SK-N-SH (cell line): Measurements from ENCODE around the gene BRD1. TPM values are rescaled to one million over a fixed set of nuclear protein-coding genes. Genes with fewer than 3 reads are reported as not detected.

Experiments used
- CTCF ChIA-PET: fragments of 300-600, 350-600 bp; formaldehyde crosslinking; extraction: SDS; loops from one replicate; lab custom pipeline; 2021; lab: Yijun Ruan, JAX
- POLR2A ChIA-PET: fragments of 350-600 bp; sonication (Branson Sonifier 250); formaldehyde crosslinking; extraction: SDS; loops from one replicate; lab custom pipeline; 2020; ENCODE audit warnings: antibody characterized with exemption, inconsistent platforms; lab: Yijun Ruan, JAX
- DNase-seq: peaks from one replicate; pipeline ENCODE4 v3.0.0; 2012
- H2AFZ ChIP-seq: fragments of 200-600 bp; sonication (generic); 2 replicates; pipeline ENCODE4 v1.8.1; 2016; ENCODE audit warnings: antibody characterized with exemption, mild to moderate bottlenecking, low read depth
- H3F3A ChIP-seq: fragments of 200-600 bp; sonication (generic); replicated peaks from 2 replicates; pipeline ENCODE3; 2016; ENCODE audit warnings: antibody characterized with exemption, mild to moderate bottlenecking; ENCODE audit not compliant: insufficient read depth
- H3K27ac ChIP-seq, 2 experiments: fragments of 200-500 bp in 1 of 2; fragments of 200-600 bp in 1 of 2; sonication (Bioruptor generic) in 1 of 2; sonication (generic), shearing (Covaris generic) in 1 of 2; 2 replicates each; pipeline versions ENCODE4 v1.5.1 to v1.6.1; 2014 to 2016; ENCODE audit warnings: low read depth in 2 of 2, inconsistent platforms in 1 of 2, low read length in 1 of 2, mild to moderate bottlenecking in 1 of 2, mixed read lengths in 1 of 2
- H3K27me3 ChIP-seq: fragments of 200-600 bp; sonication (generic), shearing (Covaris generic); 2 replicates; pipeline ENCODE4 v1.6.1; 2016; ENCODE audit warnings: mixed run types; ENCODE audit not compliant: insufficient read depth
- H3K36me3 ChIP-seq, 2 experiments: fragments of 200-500 bp in 1 of 2; fragments of 200-600 bp in 1 of 2; sonication (Bioruptor generic) in 1 of 2; sonication (generic) in 1 of 2; replicated peaks in 1 of 2; 2 replicates each; pipeline versions ENCODE3 to v1.5.1; 2014 to 2016; ENCODE audit warnings: low read length in 1 of 2, mild to moderate bottlenecking in 1 of 2; ENCODE audit not compliant: insufficient read depth in 2 of 2, control insufficient read depth in 1 of 2
- H3K4me1 ChIP-seq, 2 experiments: fragments of 200-500 bp in 1 of 2; fragments of 200-600 bp in 1 of 2; sonication (Bioruptor generic) in 1 of 2; sonication (generic), shearing (Covaris generic) in 1 of 2; 2 replicates each; pipeline versions ENCODE4 v1.5.1 to v1.6.1; 2014 to 2016; ENCODE audit warnings: low read depth in 1 of 2, low read length in 1 of 2, mixed run types in 1 of 2; ENCODE audit not compliant: insufficient read depth in 2 of 2, control insufficient read depth in 1 of 2
- H3K4me2 ChIP-seq: fragments of 200-600 bp; sonication (generic), shearing (Covaris generic); 2 replicates; pipeline ENCODE4 v1.6.1; 2017; ENCODE audit warnings: mixed run types
- H3K4me3 ChIP-seq, 2 experiments: fragments of 200-500 bp in 1 of 2; fragments of 200-600 bp in 1 of 2; sonication (Bioruptor generic) in 1 of 2; sonication (generic), shearing (Covaris generic) in 1 of 2; 2 replicates each; pipeline versions ENCODE4 v1.5.1 to v1.8.1; 2014 to 2016; ENCODE audit warnings: low read depth in 2 of 2, inconsistent platforms in 1 of 2, low read length in 1 of 2, mild to moderate bottlenecking in 1 of 2, mixed read lengths in 1 of 2, moderate library complexity in 1 of 2
- H3K79me2 ChIP-seq: fragments of 200-600 bp; sonication (generic); 2 replicates; pipeline ENCODE4 v1.8.1; 2017; ENCODE audit warnings: mild to moderate bottlenecking; ENCODE audit not compliant: insufficient read depth
- H3K9ac ChIP-seq: fragments of 200-600 bp; sonication (generic); 2 replicates; pipeline ENCODE4 v1.6.1; 2017; ENCODE audit warnings: mixed run types
- H3K9me2 ChIP-seq: fragments of 200-600 bp; sonication (generic); 2 replicates; pipeline ENCODE4 v1.6.1; 2017; ENCODE audit warnings: mixed run types
- H3K9me3 ChIP-seq: fragments of 200-600 bp; sonication (generic); 2 replicates; pipeline ENCODE4 v1.6.1; 2017; ENCODE audit warnings: mixed run types, mild to moderate bottlenecking, moderate library complexity
- H4K20me1 ChIP-seq: fragments of 200-600 bp; sonication (generic); 2 replicates; pipeline ENCODE4 v1.6.1; 2017; ENCODE audit warnings: mild to moderate bottlenecking, mixed run types; ENCODE audit not compliant: insufficient read depth
- CHD2 ChIP-seq: fragments of 150-350 bp; IDR thresholded peaks from 2 replicates; pipeline ENCODE4 v1.6.1; 2018; ENCODE audit warnings: low read length; ENCODE audit not compliant: partially characterized antibody
- FOSL2 ChIP-seq: IDR thresholded peaks from 2 replicates; pipeline ENCODE4 v1.4.0; 2012; ENCODE audit warnings: low read depth, mild to moderate bottlenecking, moderate library complexity, borderline replicate concordance
- GABPA ChIP-seq: IDR thresholded peaks from 2 replicates; pipeline ENCODE4 v1.4.0; 2012; ENCODE audit warnings: low read depth, mild to moderate bottlenecking
- GATA2 ChIP-seq: sonication (generic); formaldehyde crosslinking; IDR thresholded peaks from 2 replicates; pipeline ENCODE4 v1.5.0; 2020; ENCODE audit warnings: mild to moderate bottlenecking, missing genetic modification reagents
- JUND ChIP-seq: IDR thresholded peaks from 2 replicates; pipeline ENCODE4 v1.4.0; 2012
- MEF2A ChIP-seq: IDR thresholded peaks from 2 replicates; pipeline ENCODE4 v1.4.0; 2012; ENCODE audit warnings: low read depth, borderline replicate concordance
- MXI1 ChIP-seq: IDR thresholded peaks from 2 replicates; pipeline ENCODE4 v1.6.1; 2012; ENCODE audit warnings: mild to moderate bottlenecking, low read depth, low read length, improper control_type of control experiment
- NFIC ChIP-seq: IDR thresholded peaks from 2 replicates; pipeline ENCODE4 v1.4.0; 2012; ENCODE audit warnings: borderline replicate concordance
- RAD21 ChIP-seq: IDR thresholded peaks from 2 replicates; pipeline ENCODE4 v1.6.1; 2012; ENCODE audit warnings: mild to moderate bottlenecking, low read length
- RCOR1 ChIP-seq: fragments of 150-350 bp; IDR thresholded peaks from 2 replicates; pipeline ENCODE4 v1.6.1; 2017; ENCODE audit warnings: antibody characterized with exemption, low read length
- RFX5 ChIP-seq: IDR thresholded peaks from 2 replicates; pipeline ENCODE4 v1.6.1; 2012; ENCODE audit warnings: mild to moderate bottlenecking, improper control_type of control experiment, low read length
- RXRA ChIP-seq: IDR thresholded peaks from 2 replicates; pipeline ENCODE4 v1.4.0; 2012; ENCODE audit warnings: low read depth, mild to moderate bottlenecking, borderline replicate concordance
- TAF1 ChIP-seq: IDR thresholded peaks from 2 replicates; pipeline ENCODE4 v1.6.1; 2012; ENCODE audit warnings: low read depth, mild to moderate bottlenecking, low read length, moderate library complexity, borderline replicate concordance
- TEAD4 ChIP-seq: IDR thresholded peaks from 2 replicates; pipeline ENCODE4 v1.4.0; 2012; ENCODE audit warnings: mild to moderate bottlenecking, borderline replicate concordance; ENCODE audit not compliant: insufficient read depth
- YY1 ChIP-seq: IDR thresholded peaks from 2 replicates; pipeline ENCODE4 v1.4.0; 2012; ENCODE audit warnings: low read depth, mild to moderate bottlenecking
- WGBS: methylation state at CpG from one replicate; pipeline ENCODE4 v1.1.6; 2017; ENCODE audit warnings: low lambda C conversion rate; 5-methylcytosine and 5-hydroxymethylcytosine counted together
- polyA plus RNA-seq, 3 experiments: library from polyadenylated mRNA; depleted of rRNA; stranded (reverse); fragments of >200 nt; gene quantifications; 2 replicates each; pipeline ENCODE4 v1.2.3, GENCODE V29; 2012
- TF ChIP-seq, protein P1 (sequence below): IDR thresholded peaks from 2 replicates; pipeline ENCODE4 v1.4.0; 2012; ENCODE audit warnings: low read depth
- TF ChIP-seq, protein P2 (sequence below): fragments of 150-350 bp; IDR thresholded peaks from 2 replicates; pipeline ENCODE4 v1.6.1; 2017; ENCODE audit warnings: antibody characterized with exemption, low read length, low read depth, borderline replicate concordance
- TF ChIP-seq, protein P3 (sequence below): fragments of 200-600 bp; sonication (generic); IDR thresholded peaks from 2 replicates; pipeline ENCODE4 v1.6.1; 2017; ENCODE audit warnings: antibody characterized with exemption, mild to moderate bottlenecking, moderate library complexity
- TF ChIP-seq, protein P4 (sequence below): IDR thresholded peaks from 2 replicates; pipeline ENCODE4 v1.6.1; 2012; ENCODE audit warnings: mild to moderate bottlenecking, low read depth, low read length, moderate library complexity
- TF ChIP-seq, protein P5 (sequence below): fragments of 150-350 bp; IDR thresholded peaks from 2 replicates; pipeline ENCODE4 v1.6.1; 2016; ENCODE audit warnings: mild to moderate bottlenecking, low read depth, low read length

BRD1 gene
- polyA plus RNA-seq, 1 of the 3 experiments (the other 2 are of a cell fraction): 10.3 TPM

DNA sequence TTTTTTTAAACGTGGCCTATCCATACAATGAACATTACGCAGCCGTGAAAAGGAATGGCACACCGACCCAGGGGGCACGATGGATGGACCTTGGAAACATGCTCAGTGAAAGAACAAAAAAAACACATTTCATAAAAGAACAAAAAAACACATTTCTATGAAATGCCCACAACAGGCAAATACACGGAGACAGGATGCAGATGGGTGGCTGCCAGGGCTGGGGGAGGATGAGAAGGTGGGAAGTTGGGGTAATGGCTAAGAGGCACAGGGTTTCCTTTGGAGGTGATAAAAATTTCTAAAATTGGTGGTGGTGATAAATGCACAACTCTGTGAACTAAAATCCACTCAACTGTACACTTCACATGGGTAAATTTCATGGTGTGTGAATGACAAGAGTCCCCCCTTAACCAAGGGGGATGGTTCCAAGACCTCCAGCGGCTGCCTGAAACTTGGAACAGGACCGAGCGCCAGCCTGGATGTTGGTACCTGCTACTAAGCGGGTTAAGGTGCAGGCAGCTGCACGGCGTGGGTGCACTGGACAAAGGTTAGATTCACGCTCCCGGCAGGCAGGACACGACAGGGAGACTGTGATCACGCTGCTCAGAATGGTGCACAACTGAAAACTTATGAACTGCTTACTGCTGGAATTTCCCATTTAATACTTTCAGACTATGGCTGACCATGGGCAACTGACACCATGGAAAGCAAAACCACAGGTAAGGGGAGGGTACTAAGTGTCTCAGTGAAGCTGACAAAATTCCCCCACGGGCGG, 16.5 kb downstream of the BRD1 start:
- H3K4me2 ChIP-seq: no peak overlapping the region; the same call in 1 of the 2 replicates
- H3K9me2 ChIP-seq: no peaks in the 10 kb centered on the region
- no peak overlapping the region for H2AFZ ChIP-seq
- DNase-seq: no peak
- no peak overlapping the region for H3K9ac ChIP-seq
- H3F3A ChIP-seq: peaks cover 11% of the 10 kb centered on the region
- H3K9me3 ChIP-seq: no peaks in the 10 kb centered on the region
- 90% methylated on average over 18 of the region's 18 CpGs for WGBS
- H3K36me3 ChIP-seq: peaks cover 0 to 25% of the 10 kb centered on the region in 2 experiments
- H3K4me1 ChIP-seq: no peaks in the 10 kb centered on the region; a peak in 1 of 4 replicates
- no peak for TF ChIP-seq RFX5
- TF ChIP-seq GATA2 (CRISPR knock-in tag): no peak
- no peak for TF ChIP-seq NFIC
- TF ChIP-seq, protein P1, sequence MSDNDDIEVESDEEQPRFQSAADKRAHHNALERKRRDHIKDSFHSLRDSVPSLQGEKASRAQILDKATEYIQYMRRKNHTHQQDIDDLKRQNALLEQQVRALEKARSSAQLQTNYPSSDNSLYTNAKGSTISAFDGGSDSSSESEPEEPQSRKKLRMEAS: no peak
- no peak for TF ChIP-seq CHD2
- TF ChIP-seq, protein P2, sequence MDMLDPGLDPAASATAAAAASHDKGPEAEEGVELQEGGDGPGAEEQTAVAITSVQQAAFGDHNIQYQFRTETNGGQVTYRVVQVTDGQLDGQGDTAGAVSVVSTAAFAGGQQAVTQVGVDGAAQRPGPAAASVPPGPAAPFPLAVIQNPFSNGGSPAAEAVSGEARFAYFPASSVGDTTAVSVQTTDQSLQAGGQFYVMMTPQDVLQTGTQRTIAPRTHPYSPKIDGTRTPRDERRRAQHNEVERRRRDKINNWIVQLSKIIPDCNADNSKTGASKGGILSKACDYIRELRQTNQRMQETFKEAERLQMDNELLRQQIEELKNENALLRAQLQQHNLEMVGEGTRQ: no peak
- TF ChIP-seq RCOR1: no peak
- TF ChIP-seq MXI1: no peak
- TF ChIP-seq, protein P3, sequence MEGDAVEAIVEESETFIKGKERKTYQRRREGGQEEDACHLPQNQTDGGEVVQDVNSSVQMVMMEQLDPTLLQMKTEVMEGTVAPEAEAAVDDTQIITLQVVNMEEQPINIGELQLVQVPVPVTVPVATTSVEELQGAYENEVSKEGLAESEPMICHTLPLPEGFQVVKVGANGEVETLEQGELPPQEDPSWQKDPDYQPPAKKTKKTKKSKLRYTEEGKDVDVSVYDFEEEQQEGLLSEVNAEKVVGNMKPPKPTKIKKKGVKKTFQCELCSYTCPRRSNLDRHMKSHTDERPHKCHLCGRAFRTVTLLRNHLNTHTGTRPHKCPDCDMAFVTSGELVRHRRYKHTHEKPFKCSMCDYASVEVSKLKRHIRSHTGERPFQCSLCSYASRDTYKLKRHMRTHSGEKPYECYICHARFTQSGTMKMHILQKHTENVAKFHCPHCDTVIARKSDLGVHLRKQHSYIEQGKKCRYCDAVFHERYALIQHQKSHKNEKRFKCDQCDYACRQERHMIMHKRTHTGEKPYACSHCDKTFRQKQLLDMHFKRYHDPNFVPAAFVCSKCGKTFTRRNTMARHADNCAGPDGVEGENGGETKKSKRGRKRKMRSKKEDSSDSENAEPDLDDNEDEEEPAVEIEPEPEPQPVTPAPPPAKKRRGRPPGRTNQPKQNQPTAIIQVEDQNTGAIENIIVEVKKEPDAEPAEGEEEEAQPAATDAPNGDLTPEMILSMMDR: no peak
- TF ChIP-seq TAF1: no peak
- TF ChIP-seq FOSL2: no peak
- TF ChIP-seq MEF2A: no peak
- TF ChIP-seq, protein P4, sequence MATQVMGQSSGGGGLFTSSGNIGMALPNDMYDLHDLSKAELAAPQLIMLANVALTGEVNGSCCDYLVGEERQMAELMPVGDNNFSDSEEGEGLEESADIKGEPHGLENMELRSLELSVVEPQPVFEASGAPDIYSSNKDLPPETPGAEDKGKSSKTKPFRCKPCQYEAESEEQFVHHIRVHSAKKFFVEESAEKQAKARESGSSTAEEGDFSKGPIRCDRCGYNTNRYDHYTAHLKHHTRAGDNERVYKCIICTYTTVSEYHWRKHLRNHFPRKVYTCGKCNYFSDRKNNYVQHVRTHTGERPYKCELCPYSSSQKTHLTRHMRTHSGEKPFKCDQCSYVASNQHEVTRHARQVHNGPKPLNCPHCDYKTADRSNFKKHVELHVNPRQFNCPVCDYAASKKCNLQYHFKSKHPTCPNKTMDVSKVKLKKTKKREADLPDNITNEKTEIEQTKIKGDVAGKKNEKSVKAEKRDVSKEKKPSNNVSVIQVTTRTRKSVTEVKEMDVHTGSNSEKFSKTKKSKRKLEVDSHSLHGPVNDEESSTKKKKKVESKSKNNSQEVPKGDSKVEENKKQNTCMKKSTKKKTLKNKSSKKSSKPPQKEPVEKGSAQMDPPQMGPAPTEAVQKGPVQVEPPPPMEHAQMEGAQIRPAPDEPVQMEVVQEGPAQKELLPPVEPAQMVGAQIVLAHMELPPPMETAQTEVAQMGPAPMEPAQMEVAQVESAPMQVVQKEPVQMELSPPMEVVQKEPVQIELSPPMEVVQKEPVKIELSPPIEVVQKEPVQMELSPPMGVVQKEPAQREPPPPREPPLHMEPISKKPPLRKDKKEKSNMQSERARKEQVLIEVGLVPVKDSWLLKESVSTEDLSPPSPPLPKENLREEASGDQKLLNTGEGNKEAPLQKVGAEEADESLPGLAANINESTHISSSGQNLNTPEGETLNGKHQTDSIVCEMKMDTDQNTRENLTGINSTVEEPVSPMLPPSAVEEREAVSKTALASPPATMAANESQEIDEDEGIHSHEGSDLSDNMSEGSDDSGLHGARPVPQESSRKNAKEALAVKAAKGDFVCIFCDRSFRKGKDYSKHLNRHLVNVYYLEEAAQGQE: no peak
- TF ChIP-seq TEAD4: no peak
- no peak for TF ChIP-seq RAD21
- TF ChIP-seq RXRA: no peak
- TF ChIP-seq, protein P5, sequence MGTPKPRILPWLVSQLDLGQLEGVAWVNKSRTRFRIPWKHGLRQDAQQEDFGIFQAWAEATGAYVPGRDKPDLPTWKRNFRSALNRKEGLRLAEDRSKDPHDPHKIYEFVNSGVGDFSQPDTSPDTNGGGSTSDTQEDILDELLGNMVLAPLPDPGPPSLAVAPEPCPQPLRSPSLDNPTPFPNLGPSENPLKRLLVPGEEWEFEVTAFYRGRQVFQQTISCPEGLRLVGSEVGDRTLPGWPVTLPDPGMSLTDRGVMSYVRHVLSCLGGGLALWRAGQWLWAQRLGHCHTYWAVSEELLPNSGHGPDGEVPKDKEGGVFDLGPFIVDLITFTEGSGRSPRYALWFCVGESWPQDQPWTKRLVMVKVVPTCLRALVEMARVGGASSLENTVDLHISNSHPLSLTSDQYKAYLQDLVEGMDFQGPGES: no peak
- no peak for TF ChIP-seq YY1
- no peak for TF ChIP-seq JUND
- no peak for TF ChIP-seq GABPA
- H3K4me3 ChIP-seq: no peak overlapping the region
- peaks cover 99% of the 10 kb centered on the region for H4K20me1 ChIP-seq
- CTCF ChIA-PET: interaction anchor here (1.2 kb wide), 1 partner anchor 15 kb away, joined by 3 read pairs; no protein-coding TSS in a partner anchor
- H3K27ac ChIP-seq: no peak overlapping the region
- H3K79me2 ChIP-seq: peaks cover 100% of the 10 kb centered on the region
- POLR2A ChIA-PET: no interaction called here
- H3K27me3 ChIP-seq: no peaks in the 10 kb centered on the region
